Caco-2 (cell line): Measurements from ENCODE around the gene C1orf105. TPM values are rescaled to one million over a fixed set of nuclear protein-coding genes. Genes with fewer than 3 reads are reported as not detected.

ENCODE experiments used
- BruUV-seq: library from RNA; stranded (reverse); fragments of 400-500 nt; replicated peaks from 2 replicates; lab custom pipeline; 2021; lab: Mats Ljungman, UMichigan
- CTCF ChIA-PET: fragments of 300-600 bp; sonication (Branson Sonifier 250); formaldehyde crosslinking; loops from one replicate; lab custom pipeline; 2022; ENCODE audit warnings: antibody characterized with exemption; lab: Charles Lee
- POLR2A ChIA-PET: fragments of 300-600 bp; sonication (Branson Sonifier 250); formaldehyde crosslinking; loops from one replicate; lab custom pipeline; 2022; ENCODE audit warnings: antibody characterized with exemption; lab: Charles Lee
- DNase-seq, 2 experiments: peaks; one replicate each; pipeline versions ENCODE4 v3.0.0 to v3.0.0-alpha.2; 2020 to 2022
- H3K27me3 ChIP-seq: replicated peaks from 2 replicates; pipeline ENCODE4 v1.6.0; 2011; ENCODE audit warnings: low read length; ENCODE audit not compliant: control insufficient read depth, insufficient read depth
- H3K36me3 ChIP-seq: 2 replicates; pipeline ENCODE4 v1.5.1; 2011; ENCODE audit warnings: low read length; ENCODE audit not compliant: control insufficient read depth, insufficient read depth
- H3K4me1 ChIP-seq: fragments of 250-450 bp; sonication (Bioruptor Pico); 2 replicates; pipeline ENCODE4 v1.5.1; 2020; ENCODE audit warnings: mild to moderate bottlenecking
- H3K4me3 ChIP-seq: 2 replicates; pipeline ENCODE4 v1.5.1; 2011; ENCODE audit warnings: low read depth, mild to moderate bottlenecking, control low read depth, low read length
- H3K9me3 ChIP-seq: fragments of 250-450 bp; sonication (Bioruptor Pico); 2 replicates; pipeline ENCODE4 v1.5.1; 2020; ENCODE audit warnings: mild to moderate bottlenecking, moderate library complexity
- H3K27ac Mint-ChIP-seq: one replicate; pipeline ENCODE4 v1.8.0; 2022; ENCODE audit warnings: mixed read lengths; ENCODE audit not compliant: unreplicated experiment
- H3K27me3 Mint-ChIP-seq: one replicate; pipeline ENCODE4 v1.8.0; 2022; ENCODE audit warnings: mixed read lengths; ENCODE audit not compliant: insufficient read depth, unreplicated experiment
- H3K36me3 Mint-ChIP-seq: one replicate; pipeline ENCODE4 v1.8.0; 2022; ENCODE audit warnings: mild to moderate bottlenecking, mixed read lengths; ENCODE audit not compliant: insufficient read depth, unreplicated experiment
- H3K4me1 Mint-ChIP-seq: one replicate; pipeline ENCODE4 v1.8.0; 2022; ENCODE audit warnings: low read depth, mixed read lengths; ENCODE audit not compliant: unreplicated experiment
- H3K4me3 Mint-ChIP-seq: one replicate; pipeline ENCODE4 v1.8.0; 2022; ENCODE audit warnings: mild to moderate bottlenecking, moderate library complexity, mixed read lengths; ENCODE audit not compliant: unreplicated experiment
- H3K9me3 Mint-ChIP-seq: one replicate; pipeline ENCODE4 v1.8.0; 2022; ENCODE audit warnings: mixed read lengths; ENCODE audit not compliant: unreplicated experiment
- CTCF ChIP-seq, 2 experiments: fragments of 200-600 bp in 1 of 2; IDR thresholded peaks; 1 replicate in 1 of 2; 2 replicates in 1 of 2; pipeline versions ENCODE4 v1.5.1 to v1.8.0; 2011 to 2022; ENCODE audit warnings: antibody characterized with exemption in 1 of 2, control low read depth in 1 of 2, inconsistent platforms in 1 of 2, low read depth in 1 of 2, low read length in 1 of 2, mild to moderate bottlenecking in 1 of 2, moderate library complexity in 1 of 2; ENCODE audit not compliant: insufficient read depth in 1 of 2, severe bottlenecking in 1 of 2, unreplicated experiment in 1 of 2
- intact Hi-C: fragments of 100-400 bp; cut with micrococcal nuclease; formaldehyde crosslinking; loops from one replicate; pipeline ENCODE4 v1.10.0; 2022; ENCODE audit not compliant: unreplicated experiment
- total RNA-seq: library from RNA; stranded (reverse); gene quantifications from 2 replicates; pipeline ENCODE4 v1.2.3, GENCODE V29; 2022

The C1orf105 gene
- total RNA-seq, 1 experiment from 2014 or later, result 0.82 TPM

- Histone ChIP-seq H3K4me3 (no peak overlapping the region), H3K27me3 (no peaks in the 10 kb centered on the region), H3K36me3 (no peaks in the 10 kb centered on the region), H3K4me1 (peaks cover 52% of the 10 kb centered on the region), H3K9me3 (no peaks in the 10 kb centered on the region)
- DNase-seq, result no peak
- intact Hi-C loops, result no loop called here
- peaks cover 25% of the 10 kb centered on the region for H3K4me1 Mint-ChIP-seq
- CTCF ChIA-PET, result interaction anchor here (0.6 to 1.1 kb wide), 3 partner anchors 28 to 233 kb away, joined by 3 to 4 read pairs (median 3); no protein-coding TSS in a partner anchor
- no peaks in the 10 kb centered on the region for H3K27me3 Mint-ChIP-seq
- H3K4me3 Mint-ChIP-seq, result no peak overlapping the region
- POLR2A ChIA-PET, result no interaction called here
- no peak for TF ChIP-seq CTCF (IDR thresholded peaks at IDR 0.05; ENCODE audit: insufficient read depth in 1 of 2, low read depth in 1 of 2, low read length in 1 of 2, severe bottlenecking in 1 of 2, unreplicated experiment in 1 of 2)
- H3K27ac Mint-ChIP-seq, result no peak overlapping the region
- no TSS peak for BruUV-seq
- H3K9me3 Mint-ChIP-seq, result no peaks in the 10 kb centered on the region
- H3K36me3 Mint-ChIP-seq, result peaks cover 1% of the 10 kb centered on the region
Measured at GRCh38 chr1:172486805-172487454, 66.4 kb downstream of the C1orf105 start.

DNA sequence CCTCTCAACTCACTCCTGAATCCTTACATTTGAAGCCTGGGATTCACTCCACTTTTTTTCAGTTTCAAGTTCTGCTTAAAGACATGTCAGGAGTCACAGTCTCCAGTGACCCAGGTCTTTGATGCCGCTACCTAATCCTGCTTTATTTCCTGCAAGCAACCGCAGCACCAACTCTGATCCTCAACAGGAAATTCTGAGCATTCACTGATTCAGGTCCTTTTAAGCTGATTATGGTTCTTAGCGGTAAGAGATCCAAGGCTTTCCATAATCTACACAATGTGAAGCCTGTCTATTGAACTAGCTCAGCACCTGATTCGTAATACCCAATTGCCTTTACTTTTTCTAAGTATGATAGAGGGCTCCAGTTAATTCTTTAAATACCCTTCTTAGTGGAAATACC, 67.1 kb downstream of the C1orf105 start:
- no TSS peak for BruUV-seq
- no peak overlapping the region for H3K4me3 ChIP-seq
- no peaks in the 10 kb centered on the region for H3K27me3 ChIP-seq
- Mint-ChIP-seq H3K4me1 (peaks cover 22% of the 10 kb centered on the region), H3K36me3 (peaks cover 6% of the 10 kb centered on the region), H3K27ac (no peak overlapping the region), H3K9me3 (no peaks in the 10 kb centered on the region), H3K27me3 (no peaks in the 10 kb centered on the region), H3K4me3 (no peak overlapping the region)
- CTCF ChIA-PET, result no interaction called here
- POLR2A ChIA-PET, result no interaction called here
- no peak for TF ChIP-seq CTCF (IDR thresholded peaks at IDR 0.05; ENCODE audit: insufficient read depth in 1 of 2, low read depth in 1 of 2, low read length in 1 of 2, severe bottlenecking in 1 of 2, unreplicated experiment in 1 of 2)
- H3K36me3 ChIP-seq, result no peaks in the 10 kb centered on the region
- no peaks in the 10 kb centered on the region for H3K9me3 ChIP-seq
- H3K4me1 ChIP-seq, result peaks cover 49% of the 10 kb centered on the region
- intact Hi-C loops, result no loop called here
- no peak for DNase-seq

DNA sequence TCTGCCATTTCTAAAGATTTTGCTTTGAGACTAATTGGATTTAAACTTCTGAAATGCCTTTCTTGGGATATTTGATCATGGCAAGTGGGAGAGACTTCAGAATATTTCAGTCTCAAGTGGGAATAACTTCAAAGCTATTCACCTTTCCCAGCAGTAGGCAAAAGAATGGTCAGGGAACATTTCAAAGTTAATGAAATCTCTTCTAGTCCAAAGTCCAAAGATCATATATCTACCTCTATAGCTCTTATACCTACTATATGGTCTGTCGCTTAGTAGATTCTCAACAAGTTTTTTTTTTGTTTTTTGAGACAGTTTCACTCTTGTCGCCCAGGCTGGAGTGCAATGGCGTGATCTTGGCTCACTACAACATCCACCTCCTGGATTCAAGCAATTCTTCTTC, 67.9 kb downstream of the C1orf105 start:
- H3K36me3 ChIP-seq, result no peaks in the 10 kb centered on the region
- no peak for TF ChIP-seq CTCF (IDR thresholded peaks at IDR 0.05; ENCODE audit: insufficient read depth in 1 of 2, low read depth in 1 of 2, low read length in 1 of 2, severe bottlenecking in 1 of 2, unreplicated experiment in 1 of 2)
- intact Hi-C loops, result no loop called here
- H3K27me3 ChIP-seq, result no peaks in the 10 kb centered on the region
- peaks cover 14% of the 10 kb centered on the region for H3K4me1 Mint-ChIP-seq
- no peaks in the 10 kb centered on the region for H3K9me3 Mint-ChIP-seq
- no peak overlapping the region for H3K4me3 ChIP-seq
- H3K27me3 Mint-ChIP-seq, result no peaks in the 10 kb centered on the region
- no peaks in the 10 kb centered on the region for H3K9me3 ChIP-seq
- DNase-seq, result no peak
- H3K4me1 ChIP-seq, result peaks cover 44% of the 10 kb centered on the region
- no peak overlapping the region for H3K27ac Mint-ChIP-seq
- ChIA-PET POLR2A (interaction anchor here (0.6 kb wide), 1 partner anchor 8 kb away, joined by 3 read pairs; no protein-coding TSS in a partner anchor), CTCF (interaction anchor here (1.1 kb wide), 1 partner anchor 28 kb away, joined by 3 read pairs; no protein-coding TSS in a partner anchor)
- H3K4me3 Mint-ChIP-seq, result no peak overlapping the region
- H3K36me3 Mint-ChIP-seq, result peaks cover 6% of the 10 kb centered on the region
- no TSS peak for BruUV-seq
